ENCODE results near the gene PHYKPL. TPM values are rescaled to one million over a fixed set of nuclear protein-coding genes. Genes with fewer than 3 reads are reported as not detected.

Gene PHYKPL
- total RNA-seq, 2 donors from 2014 or later = 78.3 to 94.8 TPM

DNA sequence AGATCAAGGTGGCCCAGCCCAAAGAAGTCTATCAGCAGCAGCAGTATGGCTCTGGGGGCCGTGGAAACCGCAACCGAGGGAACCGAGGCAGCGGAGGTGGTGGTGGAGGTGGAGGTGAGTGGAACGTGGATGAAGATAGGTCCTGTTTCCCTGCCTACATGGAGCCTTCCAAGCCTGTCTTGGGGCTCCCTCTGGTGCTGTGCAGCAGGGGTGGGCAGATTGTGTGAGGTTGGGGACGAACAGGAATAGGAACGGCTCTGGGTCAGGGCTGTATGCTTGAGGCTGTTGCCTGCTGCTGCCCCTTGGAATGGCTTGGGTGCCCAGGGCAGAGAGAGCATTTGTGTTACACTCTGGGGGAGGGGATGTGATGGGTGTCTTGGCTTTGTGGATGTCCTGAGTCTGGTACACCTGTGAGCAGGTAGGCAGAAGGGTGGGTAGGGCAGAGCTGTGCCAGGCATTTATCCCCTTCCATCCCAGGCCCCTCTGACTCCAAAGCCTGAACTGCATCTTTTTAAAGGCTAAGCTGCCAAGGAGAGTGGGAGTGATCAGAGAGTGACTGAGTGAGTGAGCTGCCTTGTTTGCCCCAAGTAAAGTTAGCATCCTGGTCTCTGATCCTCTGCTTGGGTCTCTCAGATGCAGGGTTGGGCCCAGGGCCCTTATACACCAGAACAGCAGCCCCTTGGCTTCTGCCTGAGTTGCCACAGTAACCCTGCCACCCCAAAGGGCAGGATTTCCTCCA, 23.1 kb downstream of the PHYKPL start:
- H3K4me3 ChIP-seq = no peak overlapping the region
- no peaks in the 10 kb centered on the region for H3K9me3 ChIP-seq
- no peak for DNase-seq (ENCODE audit: low spot score)
- H3K4me1 ChIP-seq (ENCODE audit: control insufficient read depth in 1 of 2, low read depth in 2 of 2) = peaks cover 10 to 25% of the 10 kb centered on the region in 2 donors
- no peaks in the 10 kb centered on the region for H3K27me3 ChIP-seq (replicated peaks; ENCODE audit: insufficient read depth)
- no peak for ATAC-seq (ENCODE audit: insufficient number of reproducible peaks, low FRiP score, low read depth)
- TF ChIP-seq, protein P1, sequence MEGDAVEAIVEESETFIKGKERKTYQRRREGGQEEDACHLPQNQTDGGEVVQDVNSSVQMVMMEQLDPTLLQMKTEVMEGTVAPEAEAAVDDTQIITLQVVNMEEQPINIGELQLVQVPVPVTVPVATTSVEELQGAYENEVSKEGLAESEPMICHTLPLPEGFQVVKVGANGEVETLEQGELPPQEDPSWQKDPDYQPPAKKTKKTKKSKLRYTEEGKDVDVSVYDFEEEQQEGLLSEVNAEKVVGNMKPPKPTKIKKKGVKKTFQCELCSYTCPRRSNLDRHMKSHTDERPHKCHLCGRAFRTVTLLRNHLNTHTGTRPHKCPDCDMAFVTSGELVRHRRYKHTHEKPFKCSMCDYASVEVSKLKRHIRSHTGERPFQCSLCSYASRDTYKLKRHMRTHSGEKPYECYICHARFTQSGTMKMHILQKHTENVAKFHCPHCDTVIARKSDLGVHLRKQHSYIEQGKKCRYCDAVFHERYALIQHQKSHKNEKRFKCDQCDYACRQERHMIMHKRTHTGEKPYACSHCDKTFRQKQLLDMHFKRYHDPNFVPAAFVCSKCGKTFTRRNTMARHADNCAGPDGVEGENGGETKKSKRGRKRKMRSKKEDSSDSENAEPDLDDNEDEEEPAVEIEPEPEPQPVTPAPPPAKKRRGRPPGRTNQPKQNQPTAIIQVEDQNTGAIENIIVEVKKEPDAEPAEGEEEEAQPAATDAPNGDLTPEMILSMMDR (IDR thresholded peaks at IDR 0.05) = no peak
- peaks cover 57% of the 10 kb centered on the region for H3K36me3 ChIP-seq
- H3K27ac ChIP-seq = no peak overlapping the region

DNA sequence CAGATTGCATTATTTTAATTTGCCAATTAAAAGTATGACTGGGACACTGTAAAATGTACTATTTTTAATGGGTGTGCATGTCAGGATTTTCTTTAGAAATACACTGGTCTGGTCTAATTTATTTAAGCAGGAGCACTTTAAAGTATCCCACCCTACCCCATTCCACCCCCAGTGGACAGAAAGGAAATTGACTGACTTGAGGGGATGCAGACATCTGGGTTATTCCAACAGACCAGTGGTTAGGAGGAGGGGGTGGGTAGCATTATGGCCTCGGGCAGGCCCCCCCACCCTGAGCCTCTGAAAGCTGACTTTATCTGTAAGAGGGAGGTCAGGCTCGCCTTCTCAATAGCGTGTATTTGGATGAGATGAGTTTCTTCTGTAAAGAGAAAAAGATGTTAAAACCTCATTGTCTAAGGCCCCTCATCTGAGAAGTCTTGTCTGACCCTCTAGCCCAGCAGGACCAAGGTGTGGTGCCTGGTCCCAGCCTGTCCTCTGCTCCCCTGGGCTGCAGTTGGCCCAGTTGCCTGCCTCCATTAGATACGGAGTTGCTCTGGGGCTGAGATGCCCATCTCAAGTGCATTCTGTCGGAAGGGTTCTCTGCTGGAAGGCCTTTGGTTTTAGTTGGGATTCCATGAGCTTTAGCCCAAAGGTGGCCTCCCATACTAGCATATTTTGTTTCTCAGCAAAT, 23.9 kb downstream of the PHYKPL start:
- Histone ChIP-seq H3K4me1 (ENCODE audit: control insufficient read depth in 1 of 2, low read depth in 2 of 2) (peaks cover 10 to 29% of the 10 kb centered on the region in 2 donors), H3K9me3 (no peaks in the 10 kb centered on the region), H3K36me3 (peaks cover 51% of the 10 kb centered on the region), H3K27me3 (replicated peaks; ENCODE audit: insufficient read depth) (no peaks in the 10 kb centered on the region), H3K4me3 (no peak overlapping the region), H3K27ac (no peak overlapping the region)
- TF ChIP-seq, protein P1 (IDR thresholded peaks at IDR 0.05) = no peak
- no peak for ATAC-seq (ENCODE audit: insufficient number of reproducible peaks, low FRiP score, low read depth)
- DNase-seq (ENCODE audit: low spot score) = no peak

DNA sequence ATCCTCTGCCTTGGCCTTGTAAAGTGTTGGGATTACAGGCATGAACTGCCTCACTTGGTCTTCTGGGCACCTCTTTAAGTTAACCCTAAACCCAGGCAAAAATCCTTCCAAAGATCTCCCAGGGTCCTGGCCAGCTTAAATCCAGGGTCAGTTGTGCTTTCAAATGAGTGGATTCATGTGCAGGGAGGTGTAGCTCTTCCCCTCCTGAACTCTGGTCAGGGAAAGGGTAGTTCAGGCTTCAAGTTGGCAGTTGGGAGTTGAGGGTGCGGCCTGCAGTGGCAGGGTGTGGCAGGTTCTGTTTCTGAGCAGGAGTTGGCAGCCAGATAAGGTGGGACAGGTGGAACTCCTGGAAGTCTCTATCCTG, 24.7 kb downstream of the PHYKPL start:
- H3K27ac ChIP-seq = no peak overlapping the region
- H3K4me1 ChIP-seq (ENCODE audit: control insufficient read depth in 1 of 2, low read depth in 2 of 2) = peaks cover 10 to 31% of the 10 kb centered on the region in 2 donors
- no peak for DNase-seq (ENCODE audit: low spot score)
- peaks cover 43% of the 10 kb centered on the region for H3K36me3 ChIP-seq
- ATAC-seq (ENCODE audit: insufficient number of reproducible peaks, low FRiP score, low read depth) = no peak
- TF ChIP-seq, protein P1 (IDR thresholded peaks at IDR 0.05) = no peak
- H3K27me3 ChIP-seq (replicated peaks; ENCODE audit: insufficient read depth) = no peaks in the 10 kb centered on the region
- H3K9me3 ChIP-seq = no peaks in the 10 kb centered on the region
- no peak overlapping the region for H3K4me3 ChIP-seq

DNA sequence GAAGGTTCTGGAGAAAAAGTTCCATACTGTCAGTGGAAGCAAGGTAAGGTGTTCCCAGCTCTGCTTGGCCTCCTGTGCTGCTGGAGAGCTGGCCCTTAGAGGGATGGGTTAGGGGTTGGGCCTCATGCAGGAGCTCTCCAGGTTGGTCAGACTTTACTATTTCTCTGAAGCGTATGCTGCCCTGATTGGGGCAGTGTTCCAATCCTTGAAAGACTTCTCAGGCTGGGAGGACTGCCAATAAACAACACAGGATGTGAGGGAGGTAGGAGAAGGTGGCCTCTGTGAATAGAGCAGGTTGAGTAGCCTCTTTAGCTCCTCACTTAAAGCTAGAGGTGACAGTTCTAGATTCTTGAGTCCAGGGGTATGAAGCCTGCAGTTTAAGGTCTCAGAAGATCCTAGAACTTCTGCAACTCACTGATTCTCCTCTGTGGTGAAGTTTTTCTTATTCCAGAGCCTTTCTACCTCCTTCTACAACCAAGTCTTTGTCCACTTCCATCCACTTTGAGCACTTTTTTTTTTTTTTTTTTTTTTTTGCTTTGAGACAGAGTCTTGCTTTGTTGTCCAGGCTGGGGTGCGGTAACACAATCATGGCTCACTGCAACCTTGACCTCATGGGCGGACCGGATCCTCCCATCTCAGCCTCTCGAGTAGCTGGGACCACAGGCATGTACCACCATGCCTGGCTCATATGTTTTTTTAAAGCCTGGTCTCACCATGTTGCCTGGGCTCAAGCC, 25.3 kb downstream of the PHYKPL start:
- Histone ChIP-seq H3K4me1 (ENCODE audit: control insufficient read depth in 1 of 2, low read depth in 2 of 2) (peaks cover 10 to 31% of the 10 kb centered on the region in 2 donors), H3K9me3 (no peaks in the 10 kb centered on the region), H3K27ac (no peak overlapping the region), H3K4me3 (no peak overlapping the region), H3K27me3 (replicated peaks; ENCODE audit: insufficient read depth) (no peaks in the 10 kb centered on the region), H3K36me3 (peaks cover 37% of the 10 kb centered on the region)
- no peak for DNase-seq (ENCODE audit: low spot score)
- ATAC-seq (ENCODE audit: insufficient number of reproducible peaks, low FRiP score, low read depth) = no peak
- TF ChIP-seq, protein P1 (IDR thresholded peaks at IDR 0.05) = no peak

All from thoracic aorta (tissue), 2 donors.